K562 (cell line): ENCODE results near the gene CACNA1E. TPM values are rescaled to one million over a fixed set of nuclear protein-coding genes. Genes with fewer than 3 reads are reported as not detected.

ENCODE experiments used
- ARID1B ChIP-seq: fragments of 450-650 bp; IDR thresholded peaks from 2 replicates; pipeline ENCODE4 v1.6.1; 2016; ENCODE audit warnings: antibody characterized with exemption, mild to moderate bottlenecking, inconsistent platforms
- C11orf30 ChIP-seq: fragments of 450-650 bp; IDR thresholded peaks from 2 replicates; pipeline ENCODE4 v1.6.1; 2016; ENCODE audit warnings: low read depth, mild to moderate bottlenecking
- CBFA2T3 ChIP-seq: fragments of 450-650 bp; IDR thresholded peaks from 2 replicates; pipeline ENCODE4 v1.6.1; 2017
- FOSL1 ChIP-seq: fragments of 200-800 bp; sonication (Bioruptor generic); conservative IDR thresholded peaks from 2 replicates; pipeline ENCODE4 v1.6.1; 2016; ENCODE audit warnings: missing genetic modification characterization, missing compliant biosample characterization
- FOXJ2 ChIP-seq: fragments of 200-800 bp; sonication (Bioruptor generic); IDR thresholded peaks from 2 replicates; pipeline ENCODE4 v1.6.1; 2016; ENCODE audit warnings: missing genetic modification characterization, missing compliant biosample characterization
- FOXP1 ChIP-seq: sonication (generic); formaldehyde crosslinking; IDR thresholded peaks from 2 replicates; pipeline ENCODE4 v1.8.0; 2022; ENCODE audit warnings: mild to moderate bottlenecking, missing genetic modification reagents
- GABPA ChIP-seq: fragments of 200-800 bp; sonication (Bioruptor generic); conservative IDR thresholded peaks from 2 replicates; pipeline ENCODE4 v1.6.1; 2016; ENCODE audit warnings: low read depth, missing genetic modification characterization, missing compliant biosample characterization
- HMGN3 ChIP-seq: IDR thresholded peaks from 2 replicates; pipeline ENCODE4 v1.6.1; 2011; ENCODE audit warnings: borderline replicate concordance, low read depth, mild to moderate bottlenecking, mixed read lengths, low read length; ENCODE audit not compliant: insufficient read length; ENCODE audit errors: extremely low read depth
- JUN ChIP-seq, 2 experiments: sonication (generic) in 1 of 2; formaldehyde crosslinking in 1 of 2; IDR thresholded peaks; 2 replicates each; pipeline versions ENCODE4 v1.6.1 to v1.8.0; 2012 to 2022; ENCODE audit warnings: borderline replicate concordance in 2 of 2, mild to moderate bottlenecking in 2 of 2, improper control_type of control experiment in 1 of 2, low read depth in 1 of 2, low read length in 1 of 2, missing genetic modification reagents in 1 of 2
- NCOR1 ChIP-seq: fragments of 450-650 bp; IDR thresholded peaks from 2 replicates; pipeline ENCODE4 v1.6.1; 2016; ENCODE audit warnings: mild to moderate bottlenecking, moderate library complexity
- PBX2 ChIP-seq, 2 experiments: IDR thresholded peaks in 1 of 2; conservative IDR thresholded peaks in 1 of 2; 2 replicates each; pipeline ENCODE4 v1.6.1; 2016; ENCODE audit warnings: low read depth in 2 of 2, mild to moderate bottlenecking in 1 of 2, missing compliant biosample characterization in 1 of 2, missing genetic modification characterization in 1 of 2, moderate library complexity in 1 of 2
- PTBP1 ChIP-seq: fragments of 200-400 bp; formaldehyde crosslinking; IDR thresholded peaks from 2 replicates; pipeline ENCODE4 v1.6.1; 2017; ENCODE audit warnings: low read depth, low read length
- RBM34 ChIP-seq: fragments of 200-400 bp; formaldehyde crosslinking; IDR thresholded peaks from 2 replicates; pipeline ENCODE4 v1.6.1; 2018; ENCODE audit warnings: low read length, borderline replicate concordance; ENCODE audit not compliant: insufficient read depth
- SMAD2 ChIP-seq: fragments of 150-350 bp; IDR thresholded peaks from 2 replicates; pipeline ENCODE4 v1.6.1; 2014; ENCODE audit warnings: low read depth, mild to moderate bottlenecking, low read length
- SMARCE1 ChIP-seq: fragments of 450-650 bp; IDR thresholded peaks from 2 replicates; pipeline ENCODE4 v1.7.1; 2016; ENCODE audit warnings: mild to moderate bottlenecking
- ZBTB26 ChIP-seq: fragments of 450-650 bp; formaldehyde crosslinking; IDR thresholded peaks from 2 replicates; pipeline ENCODE4 v1.4.0; 2022; ENCODE audit warnings: missing genetic modification characterization
- ZFP30 ChIP-seq: fragments of 250-450 bp; sonication (Bioruptor Pico); IDR thresholded peaks from 2 replicates; pipeline ENCODE4 v1.8.0; 2022; ENCODE audit warnings: moderate library complexity, mild to moderate bottlenecking, inconsistent platforms, borderline replicate concordance
- ZKSCAN1 ChIP-seq: fragments of 150-350 bp; IDR thresholded peaks from 2 replicates; pipeline ENCODE4 v1.6.1; 2016; ENCODE audit warnings: low read depth, low read length
- ZNF512 ChIP-seq: IDR thresholded peaks from 2 replicates; pipeline ENCODE4 v1.6.1; 2016; ENCODE audit warnings: missing genetic modification characterization, missing compliant biosample characterization
- ZNF780A ChIP-seq: fragments of 250-450 bp; sonication (Bioruptor Pico); IDR thresholded peaks from 2 replicates; pipeline ENCODE4 v1.5.0; 2021; ENCODE audit warnings: mild to moderate bottlenecking
- polyA plus RNA-seq, 8 experiments: library from polyadenylated mRNA; depleted of rRNA in 4 of 8; stranded (reverse) in 5 of 8; unstranded in 3 of 8; fragments of >200 nt; fragmentation: Nextera tagmentation in 2 of 8; fragmentation: Illumina TruSeq in 1 of 8; extraction: Ambion mirVana in 2 of 8; extraction: Trizol in 1 of 8; gene quantifications; 2 replicates each; pipeline versions ENCODE4 v1.2.1 to v1.2.3, GENCODE V29; 2011 to 2014; ENCODE audit warnings: inconsistent platforms in 1 of 8, missing spikeins in 1 of 8
- total RNA-seq, 7 experiments: library from RNA; depleted of rRNA in 6 of 7; stranded (reverse); fragments of >200 nt in 6 of 7; fragmentation: Illumina TruSeq in 2 of 7; extraction: Trizol in 2 of 7; gene quantifications; 2 replicates each; pipeline versions ENCODE4 v1.2.1 to v1.2.3, GENCODE V29; 2011 to 2021; ENCODE audit warnings: low replicate concordance in 1 of 7
- TF ChIP-seq, protein P1 (sequence below), 2 experiments: fragments of 450-650 bp in 1 of 2; sonication (generic) in 1 of 2; formaldehyde crosslinking in 1 of 2; IDR thresholded peaks in 1 of 2; conservative IDR thresholded peaks in 1 of 2; 2 replicates each; pipeline versions ENCODE4 v1.6.1 to v1.8.1; 2016 to 2023; ENCODE audit warnings: mild to moderate bottlenecking in 2 of 2, moderate library complexity in 2 of 2, inconsistent platforms in 1 of 2, missing genetic modification reagents in 1 of 2

The CACNA1E gene
- total and polyA plus RNA-seq, 9 of the 15 experiments (the other 6 are each of a cell fraction or from before 2014, with no cell fraction given), result under 0.01 to 0.04 TPM; not detected in 7

- TF ChIP-seq PBX2 (CRISPR knock-in tag; IDR thresholded peaks at IDR 0.05; ENCODE audit: low read depth), result no peak
- TF ChIP-seq PBX2 (tag; conservative IDR thresholded peaks at IDR 0.05; ENCODE audit: low read depth), result peak; percentile 82
- TF ChIP-seq ZNF512 (tag), result no peak
- no peak for TF ChIP-seq ZFP30 (CRISPR knock-in tag)
- no peak for TF ChIP-seq ZKSCAN1
- peak; percentile 43 for TF ChIP-seq CBFA2T3
- no peak for TF ChIP-seq C11orf30
- peak; percentile 75 for TF ChIP-seq JUN (IDR thresholded peaks at IDR 0.05; ENCODE audit: borderline replicate concordance, low read depth, low read length)
- TF ChIP-seq JUN (CRISPR knock-in tag; IDR thresholded peaks at IDR 0.05; ENCODE audit: borderline replicate concordance), result no peak
- TF ChIP-seq RBM34, result no peak
- peak; percentile 96 for TF ChIP-seq FOSL1
- TF ChIP-seq FOXJ2, result no peak
- TF ChIP-seq HMGN3, result no peak
- 0 out of 2 replicates have a peak, but pooled peaks have one; percentile 10 for TF ChIP-seq ZBTB26 (CRISPR knock-in tag)
- TF ChIP-seq, protein P1, sequence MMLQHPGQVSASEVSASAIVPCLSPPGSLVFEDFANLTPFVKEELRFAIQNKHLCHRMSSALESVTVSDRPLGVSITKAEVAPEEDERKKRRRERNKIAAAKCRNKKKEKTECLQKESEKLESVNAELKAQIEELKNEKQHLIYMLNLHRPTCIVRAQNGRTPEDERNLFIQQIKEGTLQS (IDR thresholded peaks at IDR 0.05), result peak; percentile 86
- TF ChIP-seq, protein P1 (CRISPR knock-in tag; conservative IDR thresholded peaks at IDR 0.05), result no peak
- TF ChIP-seq PTBP1, result no peak
- no peak for TF ChIP-seq FOXP1
- no peak for TF ChIP-seq ZNF780A
- TF ChIP-seq NCOR1, result 0 out of 2 replicates have a peak, but pooled peaks have one; percentile 9
- TF ChIP-seq ARID1B, result peak; percentile 80
- TF ChIP-seq SMAD2, result no peak
- peak; percentile 80; the same call in 1 of the 2 replicates for TF ChIP-seq SMARCE1
- no peak for TF ChIP-seq GABPA (tag)
These were observed 13.5 kb upstream of the CACNA1E start (continued) for GRCh38 chr1:181469829-181470228.
